Memory B cell (primary cell): Measurements from ENCODE around the gene AGBL1.

Experiments used
- ATAC-seq: fragments of 150-1000 bp; cut with Tn5 transposase; 2 replicates; pipeline ENCODE4 v1.10.0; 2021; ENCODE audit warnings: low read depth, mild to moderate bottlenecking, moderate library complexity
- DNase-seq, 2 donors: peaks; one replicate each; pipeline ENCODE4 v3.0.0; 2022; ENCODE audit warnings: low spot score in 2 of 2
- H3K27ac Mint-ChIP-seq: one replicate; pipeline ENCODE4 v1.8.0; 2022; ENCODE audit warnings: mild to moderate bottlenecking, moderate library complexity, mixed read lengths
- H3K27me3 Mint-ChIP-seq: one replicate; pipeline ENCODE4 v1.8.0; 2022; ENCODE audit warnings: mixed read lengths
- H3K36me3 Mint-ChIP-seq: one replicate; pipeline ENCODE4 v1.8.0; 2022; ENCODE audit warnings: mild to moderate bottlenecking, mixed read lengths
- H3K4me1 Mint-ChIP-seq: one replicate; pipeline ENCODE4 v1.8.0; 2022; ENCODE audit warnings: mixed read lengths
- H3K4me3 Mint-ChIP-seq: one replicate; pipeline ENCODE4 v1.8.0; 2022; ENCODE audit warnings: mild to moderate bottlenecking, moderate library complexity, mixed read lengths
- H3K9me3 Mint-ChIP-seq: one replicate; pipeline ENCODE4 v1.8.0; 2022; ENCODE audit warnings: mixed read lengths

Gene AGBL1

DNA sequence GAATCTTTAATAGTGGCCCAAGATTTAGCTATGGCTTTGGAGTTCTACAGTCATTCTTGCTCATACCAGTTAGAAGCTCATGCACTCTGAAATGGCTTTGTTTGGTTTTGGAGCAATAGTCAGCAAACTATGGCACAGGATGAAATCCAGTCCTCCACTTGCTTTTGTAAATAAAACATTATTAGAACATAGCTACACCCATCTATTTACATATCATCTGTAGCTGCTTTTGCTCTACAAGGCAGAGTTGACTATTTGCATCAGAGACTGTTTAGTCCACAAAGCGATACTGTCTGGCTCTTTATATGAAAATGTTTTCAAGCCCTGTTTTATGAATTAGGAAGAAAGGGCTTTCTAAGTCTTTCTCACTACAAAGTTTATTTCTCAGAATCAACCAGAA, 716.9 kb downstream of the AGBL1 start:
- no peaks in the 10 kb centered on the region for H3K4me1 Mint-ChIP-seq
- no peak overlapping the region for H3K27ac Mint-ChIP-seq
- ATAC-seq = no peak
- no peak for DNase-seq
- H3K9me3 Mint-ChIP-seq = no peaks in the 10 kb centered on the region
- H3K4me3 Mint-ChIP-seq = no peak overlapping the region
- H3K36me3 Mint-ChIP-seq = no peaks in the 10 kb centered on the region
- no peaks in the 10 kb centered on the region for H3K27me3 Mint-ChIP-seq

GRCh38 chr15:86797135-86797534, 717.5 kb downstream of the AGBL1 start:
- ATAC-seq = no peak

DNA sequence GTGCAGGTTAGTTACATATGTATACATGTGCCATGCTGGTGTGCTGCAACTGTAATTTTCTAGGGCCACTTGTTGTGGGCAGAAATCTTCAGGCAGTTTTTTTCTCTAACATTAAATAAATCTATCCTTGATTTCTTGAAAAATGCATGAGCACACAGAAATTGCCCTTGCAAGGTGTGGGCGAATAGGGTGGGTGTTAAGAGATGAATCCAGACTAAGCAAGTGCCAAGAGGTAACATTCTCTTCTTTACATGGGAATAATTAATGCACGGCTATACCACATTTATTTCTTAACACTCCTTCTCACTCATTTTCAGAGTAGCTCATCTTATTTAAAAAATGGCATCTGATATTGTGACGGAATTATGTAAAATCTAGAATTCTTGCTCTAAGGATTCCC, 719.6 kb downstream of the AGBL1 start:
- Mint-ChIP-seq H3K27ac (no peak overlapping the region), H3K9me3 (no peaks in the 10 kb centered on the region), H3K4me3 (no peak overlapping the region), H3K4me1 (no peaks in the 10 kb centered on the region), H3K27me3 (no peaks in the 10 kb centered on the region), H3K36me3 (no peaks in the 10 kb centered on the region)
- ATAC-seq (no peak), DNase-seq (no peak)

More at GRCh38 chr15:86797135-86797534, 717.5 kb downstream of the AGBL1 start:
- DNase-seq = no peak
- Mint-ChIP-seq H3K27me3 (no peaks in the 10 kb centered on the region), H3K4me3 (no peak overlapping the region), H3K9me3 (no peaks in the 10 kb centered on the region), H3K4me1 (no peaks in the 10 kb centered on the region), H3K36me3 (no peaks in the 10 kb centered on the region), H3K27ac (no peak overlapping the region)

- Mint-ChIP-seq H3K27ac (no peak overlapping the region), H3K36me3 (no peaks in the 10 kb centered on the region), H3K4me3 (no peak overlapping the region), H3K4me1 (no peaks in the 10 kb centered on the region), H3K27me3 (no peaks in the 10 kb centered on the region), H3K9me3 (no peaks in the 10 kb centered on the region)
- no peak for ATAC-seq
- no peak for DNase-seq
Measured at GRCh38 chr15:86802244-86802643, 722.6 kb downstream of the AGBL1 start.

DNA sequence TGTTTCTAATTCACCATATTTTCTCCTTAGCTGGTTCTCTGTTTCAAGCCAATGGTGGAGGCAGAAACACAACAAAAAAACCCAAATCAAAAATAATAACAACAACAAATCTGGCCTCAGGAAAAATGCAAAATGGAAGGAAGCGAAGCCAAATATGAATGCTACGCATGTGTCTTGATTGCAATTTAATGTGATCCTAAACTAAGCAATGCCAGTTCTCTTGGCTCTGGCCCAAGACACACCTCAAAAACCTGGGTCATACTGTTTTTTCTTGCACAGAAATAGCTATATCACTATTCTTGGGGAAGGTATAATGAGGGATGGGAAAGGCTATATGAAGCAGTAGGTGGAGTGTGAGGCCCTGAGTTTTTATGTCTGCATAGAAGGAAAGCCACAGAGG, 724.7 kb downstream of the AGBL1 start:
- H3K27me3 Mint-ChIP-seq = no peaks in the 10 kb centered on the region
- peaks cover 3% of the 10 kb centered on the region for H3K9me3 Mint-ChIP-seq
- H3K36me3 Mint-ChIP-seq = no peaks in the 10 kb centered on the region
- no peak for ATAC-seq
- no peak overlapping the region for H3K4me3 Mint-ChIP-seq
- no peaks in the 10 kb centered on the region for H3K4me1 Mint-ChIP-seq
- DNase-seq = no peak
- no peak overlapping the region for H3K27ac Mint-ChIP-seq

GRCh38 chr15:86810329-86810728, 730.7 kb downstream of the AGBL1 start:
- Mint-ChIP-seq H3K4me1 (no peaks in the 10 kb centered on the region), H3K27me3 (no peaks in the 10 kb centered on the region), H3K27ac (no peak overlapping the region), H3K36me3 (no peaks in the 10 kb centered on the region), H3K4me3 (no peak overlapping the region), H3K9me3 (peaks cover 3% of the 10 kb centered on the region)
- ATAC-seq = no peak
- no peak for DNase-seq

DNA sequence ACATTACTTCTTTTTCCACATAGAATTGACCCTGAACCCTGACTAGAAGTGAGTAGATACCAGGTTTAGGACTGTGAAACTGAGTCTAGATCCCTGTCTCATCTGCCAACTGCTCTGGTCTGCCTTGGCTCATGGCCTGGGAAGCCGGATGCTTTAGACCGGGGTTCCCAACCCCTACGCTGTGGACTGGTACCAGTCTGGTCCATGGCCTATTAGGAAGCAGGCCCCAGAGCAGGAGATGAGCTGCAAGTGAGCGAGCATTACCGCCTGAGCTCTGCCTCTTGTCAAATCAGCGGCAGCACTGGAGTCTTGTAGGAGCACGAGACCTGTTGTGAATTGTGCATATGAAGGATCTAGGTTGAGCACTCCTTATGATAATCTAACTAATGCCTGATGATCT, 734.2 kb downstream of the AGBL1 start:
- Mint-ChIP-seq H3K36me3 (no peaks in the 10 kb centered on the region), H3K4me1 (peaks cover 3% of the 10 kb centered on the region), H3K27me3 (no peaks in the 10 kb centered on the region), H3K4me3 (no peak overlapping the region), H3K27ac (no peak overlapping the region), H3K9me3 (peaks cover 5% of the 10 kb centered on the region)
- ATAC-seq (no peak), DNase-seq (no peak)

DNA sequence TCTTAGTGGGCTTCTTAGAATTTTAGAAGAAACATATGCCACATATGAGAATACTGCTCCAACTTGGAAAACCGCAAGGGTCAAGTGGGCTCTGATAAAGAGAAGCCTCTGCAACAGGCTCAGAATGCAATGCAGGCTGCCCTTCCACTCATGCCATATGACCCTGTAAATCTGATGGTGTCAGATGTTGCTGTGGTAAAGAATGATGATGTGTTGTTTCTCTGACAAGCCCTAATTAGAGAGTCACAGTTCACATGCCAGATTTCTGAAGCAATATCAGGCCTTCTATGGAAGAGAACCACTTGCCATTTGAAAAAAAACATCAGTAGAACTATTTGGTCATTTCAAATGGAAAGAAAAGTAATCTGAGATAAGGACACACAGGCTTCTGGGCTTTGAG, 749.6 kb downstream of the AGBL1 start:
- ATAC-seq = no peak
- Mint-ChIP-seq H3K4me3 (no peak overlapping the region), H3K4me1 (no peaks in the 10 kb centered on the region), H3K36me3 (no peaks in the 10 kb centered on the region), H3K27ac (no peak overlapping the region), H3K9me3 (peaks cover 8% of the 10 kb centered on the region), H3K27me3 (no peaks in the 10 kb centered on the region)
- no peak for DNase-seq

DNA sequence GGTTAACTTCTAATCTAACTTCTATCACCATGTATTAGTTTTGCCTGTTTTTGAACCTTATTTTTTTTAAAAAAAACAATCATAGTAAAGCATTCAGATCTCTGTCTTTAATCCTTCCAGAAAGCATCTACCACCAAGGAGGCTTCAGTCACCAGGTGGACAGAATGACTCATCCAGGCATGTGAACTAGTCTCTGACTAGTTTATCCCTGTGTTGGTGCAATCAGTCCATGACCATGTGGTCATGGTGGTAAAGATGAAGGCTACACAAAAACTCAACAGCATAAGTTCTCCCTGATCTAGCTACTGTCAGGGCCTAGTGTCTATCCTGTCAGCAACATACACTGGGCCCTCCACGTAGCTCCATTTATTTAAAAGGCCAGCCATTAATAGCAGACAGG, 750.6 kb downstream of the AGBL1 start:
- H3K9me3 Mint-ChIP-seq = peaks cover 8% of the 10 kb centered on the region
- no peaks in the 10 kb centered on the region for H3K27me3 Mint-ChIP-seq
- H3K36me3 Mint-ChIP-seq = no peaks in the 10 kb centered on the region
- DNase-seq (no peak), ATAC-seq (no peak)
- no peak overlapping the region for H3K4me3 Mint-ChIP-seq
- no peaks in the 10 kb centered on the region for H3K4me1 Mint-ChIP-seq
- no peak overlapping the region for H3K27ac Mint-ChIP-seq

DNA sequence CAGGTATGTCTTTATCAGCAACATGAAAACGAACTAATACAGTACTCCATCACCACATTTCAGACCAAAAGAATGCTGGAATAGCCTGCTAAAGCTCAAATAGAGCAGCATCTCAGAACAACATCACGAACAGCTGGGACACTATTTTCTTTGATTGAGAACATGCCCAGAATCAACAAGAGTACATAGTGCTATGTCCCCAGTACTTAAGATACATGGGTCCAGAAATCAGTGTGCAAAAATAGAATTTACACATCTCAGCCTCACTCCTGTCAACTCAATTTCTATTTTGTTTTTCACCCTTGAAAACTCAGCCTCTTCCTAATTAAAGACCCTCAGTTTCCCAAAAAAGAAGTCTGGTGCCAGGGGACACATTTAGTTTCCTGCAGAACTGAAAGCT, 753.9 kb downstream of the AGBL1 start:
- ATAC-seq (no peak), DNase-seq (no peak)
- no peaks in the 10 kb centered on the region for H3K36me3 Mint-ChIP-seq
- H3K27ac Mint-ChIP-seq = no peak overlapping the region
- H3K27me3 Mint-ChIP-seq = no peaks in the 10 kb centered on the region
- H3K4me3 Mint-ChIP-seq = no peak overlapping the region
- peaks cover 5% of the 10 kb centered on the region for H3K9me3 Mint-ChIP-seq
- H3K4me1 Mint-ChIP-seq = no peaks in the 10 kb centered on the region

DNA sequence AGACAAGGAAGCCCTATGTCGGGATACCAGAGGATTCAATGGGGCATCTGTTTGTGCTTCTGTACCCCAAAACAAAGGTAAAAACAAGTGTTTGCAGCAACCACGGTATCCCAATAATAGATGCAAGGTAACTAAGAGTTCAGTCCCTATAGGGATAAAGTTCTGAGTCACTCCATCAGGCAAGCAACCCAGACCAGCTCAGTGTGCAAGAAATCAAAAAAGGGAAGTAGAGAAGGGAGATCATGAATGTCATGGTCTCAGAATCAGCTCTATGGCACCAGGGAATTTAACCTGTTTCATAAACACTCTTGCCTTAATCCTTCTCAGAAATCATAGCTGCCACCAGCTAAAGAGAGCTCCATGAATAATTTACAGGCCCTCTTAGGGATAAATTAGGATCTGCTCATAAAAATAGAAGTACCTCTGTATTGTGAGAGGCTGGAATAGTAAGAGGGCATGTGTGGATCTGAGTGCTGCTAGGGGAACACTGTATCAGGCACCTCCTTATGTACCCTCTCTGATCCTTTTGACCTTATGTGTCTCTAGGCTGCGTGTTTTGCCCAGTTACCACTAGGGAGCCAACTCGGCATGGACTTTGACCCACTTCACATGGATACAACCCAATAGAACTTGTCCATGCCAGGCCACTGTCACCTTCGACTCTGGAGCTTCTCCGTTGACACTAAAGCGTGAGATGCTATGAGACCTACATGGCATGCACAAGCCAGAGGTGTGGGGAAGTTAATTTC, 754.6 kb downstream of the AGBL1 start:
- DNase-seq (no peak), ATAC-seq (no peak)
- Mint-ChIP-seq H3K36me3 (no peaks in the 10 kb centered on the region), H3K27ac (no peak overlapping the region), H3K4me3 (no peak overlapping the region), H3K4me1 (no peaks in the 10 kb centered on the region), H3K9me3 (peaks cover 5% of the 10 kb centered on the region), H3K27me3 (no peaks in the 10 kb centered on the region)

DNA sequence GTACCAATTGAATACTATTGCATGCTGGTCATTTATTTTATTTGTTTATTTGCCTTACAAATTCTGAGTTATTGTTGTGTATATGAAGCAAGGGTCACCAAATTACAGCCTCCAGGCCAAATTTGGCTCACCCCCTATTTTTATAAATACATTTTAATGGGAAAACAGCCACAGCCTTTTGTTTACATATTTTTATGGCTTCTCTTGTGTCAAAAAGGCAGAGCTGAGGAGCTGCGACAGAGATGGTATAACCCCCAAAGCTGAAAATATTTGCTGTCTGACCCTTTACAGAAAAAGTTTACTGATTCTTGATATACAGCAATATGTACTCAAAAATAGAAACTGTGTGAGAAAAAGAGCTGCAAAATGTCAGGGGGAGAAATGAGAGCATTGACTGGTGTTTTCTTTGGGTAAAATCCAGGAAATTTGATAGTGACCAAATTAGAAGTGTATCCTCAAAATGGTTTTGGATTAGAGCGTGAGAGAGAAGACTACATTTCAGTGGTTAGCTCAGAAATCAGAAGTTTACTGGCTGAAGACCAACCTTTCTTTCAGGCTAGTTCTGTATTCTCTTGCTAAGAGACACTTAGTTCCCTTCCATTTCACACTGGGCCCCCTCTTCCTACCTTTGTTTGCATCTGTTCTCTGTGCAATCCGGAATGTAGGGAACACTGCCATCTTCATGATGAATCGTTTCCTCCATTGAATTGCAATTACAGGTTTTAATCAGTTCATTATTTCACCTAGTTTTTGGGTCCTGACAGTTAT, 757.8 kb downstream of the AGBL1 start:
- ATAC-seq = no peak
- peaks cover 6% of the 10 kb centered on the region for H3K9me3 Mint-ChIP-seq
- no peak for DNase-seq
- no peaks in the 10 kb centered on the region for H3K27me3 Mint-ChIP-seq
- H3K27ac Mint-ChIP-seq = no peak overlapping the region
- H3K4me3 Mint-ChIP-seq = no peak overlapping the region
- H3K4me1 Mint-ChIP-seq = no peaks in the 10 kb centered on the region
- H3K36me3 Mint-ChIP-seq = no peaks in the 10 kb centered on the region

GRCh38 chr15:86839502-86839901, 759.8 kb downstream of the AGBL1 start:
- ATAC-seq (no peak), DNase-seq (no peak)
- Mint-ChIP-seq H3K36me3 (no peaks in the 10 kb centered on the region), H3K9me3 (peaks cover 1% of the 10 kb centered on the region), H3K27me3 (no peaks in the 10 kb centered on the region), H3K4me1 (no peaks in the 10 kb centered on the region), H3K4me3 (no peak overlapping the region), H3K27ac (no peak overlapping the region)

- Mint-ChIP-seq H3K9me3 (peaks cover 3% of the 10 kb centered on the region), H3K4me1 (no peaks in the 10 kb centered on the region), H3K4me3 (no peak overlapping the region), H3K27me3 (no peaks in the 10 kb centered on the region), H3K36me3 (no peaks in the 10 kb centered on the region), H3K27ac (no peak overlapping the region)
- ATAC-seq (no peak), DNase-seq (no peak)
Measured at GRCh38 chr15:86840996-86841395, 761.3 kb downstream of the AGBL1 start.

DNA sequence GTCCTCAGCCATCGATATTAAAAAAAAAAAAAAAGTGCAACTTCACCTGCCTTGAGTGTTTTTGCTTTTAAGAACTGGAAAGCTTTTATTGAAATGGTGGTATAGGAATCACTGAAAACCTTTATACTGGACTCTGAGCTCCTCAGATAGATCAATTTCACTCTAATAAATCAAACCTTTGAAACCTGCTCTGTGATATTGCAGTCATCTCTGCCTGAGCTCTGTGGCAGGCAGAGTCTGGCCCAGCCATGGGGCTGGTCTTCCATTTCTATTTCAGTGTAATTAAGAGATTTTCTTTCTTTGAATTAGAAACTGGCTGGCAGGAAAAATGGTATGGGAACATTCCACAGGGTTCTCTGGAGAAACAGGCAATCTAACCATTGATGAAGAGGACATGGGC, 762.5 kb downstream of the AGBL1 start:
- Mint-ChIP-seq H3K4me1 (no peaks in the 10 kb centered on the region), H3K4me3 (no peak overlapping the region), H3K36me3 (no peaks in the 10 kb centered on the region), H3K9me3 (peaks cover 5% of the 10 kb centered on the region), H3K27me3 (no peaks in the 10 kb centered on the region), H3K27ac (no peak overlapping the region)
- no peak for DNase-seq
- ATAC-seq = no peak
